GM12878 (cell line): ENCODE data around the gene RAB3IL1. TPM values are rescaled to one million over a fixed set of nuclear protein-coding genes. Genes with fewer than 3 reads are reported as not detected.

Experiments
- ATAC-seq: fragments of 200-7000 bp; cut with Tn5 transposase; 3 replicates; pipeline ENCODE4 v1.9.1; 2020; ENCODE audit warnings: mild to moderate bottlenecking, moderate library complexity
- BruUV-seq: library from RNA; stranded (reverse); fragments of 400-500 nt; replicated peaks from 2 replicates; lab custom pipeline; 2021; lab: Mats Ljungman, UMichigan
- CTCF ChIA-PET: fragments of 300-600 bp; sonication (Branson Sonifier 250); formaldehyde crosslinking; extraction: SDS; loops from one replicate; lab custom pipeline; 2021; ENCODE audit warnings: inconsistent platforms; lab: Yijun Ruan, JAX
- POLR2A ChIA-PET: fragments of 350-600 bp; formaldehyde crosslinking; extraction: SDS; loops from one replicate; lab custom pipeline; 2021; ENCODE audit warnings: inconsistent platforms; lab: Charles Lee
- RAD21 ChIA-PET: fragments of 300-600 bp; sonication (Branson Sonifier 250); formaldehyde crosslinking; loops from one replicate; lab custom pipeline; 2023; ENCODE audit warnings: antibody characterized with exemption; ENCODE audit not compliant: unreplicated experiment; lab: Charles Lee
- SMC1A ChIA-PET: fragments of 300-600 bp; sonication (Branson Sonifier 250); formaldehyde crosslinking; loops from one replicate; lab custom pipeline; 2023; ENCODE audit not compliant: unreplicated experiment, uncharacterized antibody; lab: Charles Lee
- DNase-seq: peaks from one replicate; pipeline ENCODE4 v3.0.0-alpha.2; 2011; ENCODE audit warnings: low read depth, low spot score
- FAIRE-seq: peaks from 3 replicates; lab custom pipeline; 2011; peaks lifted over from hg19 to GRCh38; lab: Jason Lieb, UNC
- H2AFZ ChIP-seq: 2 replicates; pipeline ENCODE4 v1.6.0; 2011; ENCODE audit warnings: low read depth, low read length, control low read depth; ENCODE audit not compliant: control insufficient read depth
- H3K27ac ChIP-seq: 2 replicates; pipeline ENCODE4 v1.5.1; 2011; ENCODE audit warnings: control low read depth; ENCODE audit not compliant: control insufficient read depth, insufficient read depth
- H3K27me3 ChIP-seq, 2 experiments: replicated peaks in 1 of 2; 2 replicates each; pipeline versions ENCODE4 v1.6.0 to v1.6.1; 2011; ENCODE audit warnings: low read length in 1 of 2; ENCODE audit not compliant: control insufficient read depth in 2 of 2, insufficient read depth in 2 of 2
- H3K36me3 ChIP-seq, 2 experiments: 2 replicates each; pipeline ENCODE4 v1.5.1; 2011; ENCODE audit warnings: low read length in 1 of 2; ENCODE audit not compliant: control insufficient read depth in 2 of 2, insufficient read depth in 2 of 2
- H3K4me1 ChIP-seq: 2 replicates; pipeline ENCODE4 v1.6.1; 2011; ENCODE audit warnings: mild to moderate bottlenecking, low read length, moderate library complexity, mixed read lengths; ENCODE audit not compliant: control insufficient read depth, insufficient read depth
- H3K4me2 ChIP-seq: 2 replicates; pipeline ENCODE4 v1.6.0; 2011; ENCODE audit warnings: control low read depth; ENCODE audit not compliant: control insufficient read depth, insufficient read depth
- H3K4me3 ChIP-seq: fragments of 200-600 bp; sonication (generic); 2 replicates; pipeline ENCODE4 v1.5.1; 2016
- H3K79me2 ChIP-seq: 2 replicates; pipeline ENCODE4 v1.6.0; 2011; ENCODE audit warnings: low read length; ENCODE audit not compliant: control insufficient read depth, insufficient read depth
- H3K9ac ChIP-seq: 2 replicates; pipeline ENCODE4 v1.8.0; 2011; ENCODE audit warnings: low read length, control low read depth, mixed read lengths; ENCODE audit not compliant: control insufficient read depth, insufficient read depth
- H3K9me3 ChIP-seq: replicated peaks from 3 replicates; pipeline ENCODE4 v1.5.1; 2011; ENCODE audit warnings: mild to moderate bottlenecking, low read length; ENCODE audit not compliant: control insufficient read depth, insufficient read depth
- H4K20me1 ChIP-seq: 2 replicates; pipeline ENCODE4 v1.6.0; 2011; ENCODE audit not compliant: control insufficient read depth, insufficient read depth
- POLR2A ChIP-seq: IDR thresholded peaks from 2 replicates; pipeline ENCODE4 v1.6.1; 2011; ENCODE audit warnings: low read depth, mild to moderate bottlenecking, low read length
- WGBS: methylation state at CpG from one replicate; pipeline ENCODE4 v1.1.6; 2016; ENCODE audit warnings: low lambda C conversion rate; ENCODE audit not compliant: insufficient replicate concordance, insufficient coverage; ENCODE audit errors: missing lambda C conversion rate; 5-methylcytosine and 5-hydroxymethylcytosine counted together
- in situ Hi-C: fragments of 300-500 bp; cut with MboI; formaldehyde crosslinking; loops from 9 replicates; pipeline ENCODE4 v1.14.3; 2018; ENCODE audit warnings: mixed read lengths
- intact Hi-C: fragments of 100-400 bp; cut with micrococcal nuclease; formaldehyde crosslinking; loops from one replicate; pipeline ENCODE4 v1.14.2; 2022; ENCODE audit not compliant: unreplicated experiment
- microRNA-seq: library from miRNA; unstranded; fragments of <30 nt; microRNA quantifications from one replicate; pipeline ENCODE4, GENCODE V29; 2018
- polyA plus RNA-seq, 11 experiments: library from polyadenylated mRNA; depleted of rRNA in 4 of 11; unstranded in 6 of 11; stranded (reverse) in 5 of 11; fragments of >200 nt; fragmentation: Nextera tagmentation in 4 of 11; fragmentation: Illumina TruSeq in 1 of 11; extraction: Ambion mirVana in 4 of 11; extraction: Trizol in 1 of 11; gene quantifications; 1 replicate in 1 of 11; 2 replicates in 10 of 11; pipeline versions ENCODE4 v1.2.1 to v1.2.3, GENCODE V29; 2011 to 2016; ENCODE audit warnings: inconsistent platforms in 2 of 11, missing spikeins in 2 of 11, low read depth in 1 of 11
- small RNA-seq: library from RNA; depleted of rRNA; stranded (forward); fragments of <200 nt; gene quantifications from one replicate; pipeline ENCODE3, GENCODE V24; 2014
- total RNA-seq, 4 experiments: library from RNA; depleted of rRNA in 3 of 4; stranded (reverse); fragments of >200 nt in 3 of 4; fragmentation: Illumina TruSeq in 1 of 4; extraction: Trizol in 1 of 4; gene quantifications; 2 replicates each; pipeline versions ENCODE4 v1.2.1 to v1.2.3, GENCODE V29; 2013 to 2021
- TF ChIP-seq, protein P1 (sequence below): IDR thresholded peaks from 2 replicates; pipeline ENCODE4 v1.6.1; 2012; ENCODE audit warnings: low read depth, low read length, improper control_type of control experiment

The RAB3IL1 gene
- total and polyA plus RNA-seq, 10 of the 15 experiments (the other 5 are each of a cell fraction or from before 2014, with no cell fraction given) = 0.04 TPM; not detected in 9

DNA sequence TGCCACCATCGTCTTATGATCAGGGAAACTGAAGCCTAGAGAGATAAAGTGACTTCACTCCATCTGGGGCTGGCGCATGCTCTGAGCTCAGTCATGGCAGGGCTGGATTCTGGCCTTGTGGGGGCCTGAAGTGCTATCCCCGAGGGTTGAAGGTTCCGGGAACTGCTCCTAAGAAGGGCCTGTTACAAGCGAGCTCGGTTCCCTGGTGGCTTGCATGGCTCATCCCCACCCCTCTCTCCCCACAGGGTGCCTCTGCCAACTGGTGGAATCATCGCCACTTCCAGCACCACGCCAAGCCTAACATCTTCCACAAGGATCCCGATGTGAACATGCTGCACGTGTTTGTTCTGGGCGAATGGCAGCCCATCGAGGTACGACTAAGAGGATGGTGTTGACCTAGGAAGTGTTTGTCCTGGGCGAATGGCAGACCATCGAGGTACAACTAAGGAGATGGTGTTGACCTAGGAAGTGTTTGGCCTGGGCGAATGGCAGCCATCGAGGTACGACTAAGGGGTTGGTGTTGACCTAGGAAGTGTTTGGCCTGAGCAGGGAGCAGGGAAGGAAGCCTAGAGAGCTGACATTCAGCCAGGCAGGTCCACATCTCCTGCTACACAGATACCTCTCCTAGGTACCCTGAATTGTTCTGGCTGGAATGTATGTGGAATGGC, 69.3 kb downstream of the RAB3IL1 start:
- no peaks in the 10 kb centered on the region for H3K27me3 ChIP-seq
- ChIA-PET CTCF (interaction anchor here (0.6 to 1.0 kb wide), 3 partner anchors 51 to 497 kb away, joined by 3 read pairs; no protein-coding TSS in a partner anchor), RAD21 (no interaction called here)
- H3K4me1 ChIP-seq = peaks cover 5% of the 10 kb centered on the region; the same call in 1 of the 2 replicates
- peaks cover 14 to 41% of the 10 kb centered on the region in 2 experiments for H3K36me3 ChIP-seq
- H3K4me2 ChIP-seq = no peak overlapping the region
- ATAC-seq = no peak
- no peak for DNase-seq
- no peaks in the 10 kb centered on the region for H3K79me2 ChIP-seq
- TF ChIP-seq POLR2A = 0 out of 2 replicates have a peak, but pooled peaks have one; percentile 19
- TF ChIP-seq, protein P1, sequence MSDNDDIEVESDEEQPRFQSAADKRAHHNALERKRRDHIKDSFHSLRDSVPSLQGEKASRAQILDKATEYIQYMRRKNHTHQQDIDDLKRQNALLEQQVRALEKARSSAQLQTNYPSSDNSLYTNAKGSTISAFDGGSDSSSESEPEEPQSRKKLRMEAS = no peak
- TF ChIP-seq, all 136 proteins: peak for 1
- H2AFZ ChIP-seq = no peak overlapping the region
- intact Hi-C loops (no loop called here), in situ Hi-C loops (no loop called here)
- TSS peak; percentile 29 for BruUV-seq
- no peak overlapping the region for H3K4me3 ChIP-seq
- no peak for FAIRE-seq
- 87% methylated on average over 18 of the region's 18 CpGs for WGBS
- no peaks in the 10 kb centered on the region for H3K9me3 ChIP-seq
- SMC1A ChIA-PET = interaction anchor here (1.2 to 1.6 kb wide), 2 partner anchors 13 to 51 kb away, joined by 3 to 8 read pairs; no protein-coding TSS in a partner anchor
- POLR2A ChIA-PET = interaction anchor here (1.2 kb wide), 1 partner anchor 33 kb away, joined by 3 read pairs; no protein-coding TSS in a partner anchor
- H4K20me1 ChIP-seq = no peaks in the 10 kb centered on the region
- no peak overlapping the region for H3K9ac ChIP-seq
- H3K27ac ChIP-seq = no peak overlapping the region

Small RNA genes within 50 kb of the gene (microRNA-seq; reads per million reads assigned to microRNA genes)
- 0.56 reads per million for gene MIR6746

Small RNA genes within 50 kb of the gene (small RNA-seq; reads per million reads assigned to genes)
- gene MIR6746 = not detected
- gene RNU6-1243P = not detected

Other genes starting within 250 kb of the RAB3IL1 start
Only the 7 nearest of the 10 such genes appear.
- gene TMEM258, start 125.0 kb downstream of the RAB3IL1 start, total RNA-seq (2014; rRNA removed) = 233 and 251 TPM in 2 replicates
- gene TMEM258, start 125.0 kb downstream of the RAB3IL1 start, total RNA-seq (2014; rRNA removed; fragmentation: Illumina TruSeq; extraction: Trizol) = 202 and 218 TPM in 2 replicates
- 157 and 160 TPM in 2 replicates for gene TMEM258, start 125.0 kb downstream of the RAB3IL1 start, total RNA-seq (2021)
- 373 and 532 TPM in 2 replicates for gene TMEM258, start 125.0 kb downstream of the RAB3IL1 start, polyA plus RNA-seq (2011; rRNA removed)
- gene TMEM258, start 125.0 kb downstream of the RAB3IL1 start, polyA plus RNA-seq (2014; fragmentation: Illumina TruSeq; extraction: Trizol) = 167 and 194 TPM in 2 replicates
- gene TMEM258, start 125.0 kb downstream of the RAB3IL1 start, polyA plus RNA-seq (2014; fragmentation: Nextera tagmentation; extraction: Ambion mirVana) = 100 to 1,000 TPM; 800 to 840 TPM
- 252 and 261 TPM in 2 replicates for gene TMEM258, start 125.0 kb downstream of the RAB3IL1 start, polyA plus RNA-seq (2014; rRNA removed)
- 100 to 1,000 TPM; 390 to 393 TPM for gene TMEM258, start 125.0 kb downstream of the RAB3IL1 start, polyA plus RNA-seq (2016; fragmentation: Nextera tagmentation; extraction: Ambion mirVana)
- 136 TPM in 2 replicates for gene FEN1, start 124.7 kb downstream of the RAB3IL1 start, total RNA-seq (2014; rRNA removed)
- gene FEN1, start 124.7 kb downstream of the RAB3IL1 start, total RNA-seq (2014; rRNA removed; fragmentation: Illumina TruSeq; extraction: Trizol) = 117 and 135 TPM in 2 replicates
- gene FEN1, start 124.7 kb downstream of the RAB3IL1 start, total RNA-seq (2021) = 127 and 129 TPM in 2 replicates
- 94.3 and 94.4 TPM in 2 replicates for gene FEN1, start 124.7 kb downstream of the RAB3IL1 start, polyA plus RNA-seq (2011; rRNA removed)
- gene FEN1, start 124.7 kb downstream of the RAB3IL1 start, polyA plus RNA-seq (2014; fragmentation: Illumina TruSeq; extraction: Trizol) = 92.7 and 120 TPM in 2 replicates
- gene FEN1, start 124.7 kb downstream of the RAB3IL1 start, polyA plus RNA-seq (2014; fragmentation: Nextera tagmentation; extraction: Ambion mirVana) = 10 to 100 TPM; 54.8 to 99.9 TPM
- 110 and 130 TPM in 2 replicates for gene FEN1, start 124.7 kb downstream of the RAB3IL1 start, polyA plus RNA-seq (2014; rRNA removed)
- 100 to 1,000 TPM; 281 to 282 TPM for gene FEN1, start 124.7 kb downstream of the RAB3IL1 start, polyA plus RNA-seq (2016; fragmentation: Nextera tagmentation; extraction: Ambion mirVana)
- 38.9 and 44.1 TPM in 2 replicates for gene FADS1, start 100.6 kb downstream of the RAB3IL1 start, total RNA-seq (2014; rRNA removed)
- 37.5 and 42.3 TPM in 2 replicates for gene FADS1, start 100.6 kb downstream of the RAB3IL1 start, total RNA-seq (2014; rRNA removed; fragmentation: Illumina TruSeq; extraction: Trizol)
- 45.5 and 49.2 TPM in 2 replicates for gene FADS1, start 100.6 kb downstream of the RAB3IL1 start, total RNA-seq (2021)
- 69.1 and 73.9 TPM in 2 replicates for gene FADS1, start 100.6 kb downstream of the RAB3IL1 start, polyA plus RNA-seq (2011; rRNA removed)
- gene FADS1, start 100.6 kb downstream of the RAB3IL1 start, polyA plus RNA-seq (2014; fragmentation: Illumina TruSeq; extraction: Trizol) = 39.1 and 47.2 TPM in 2 replicates
- gene FADS1, start 100.6 kb downstream of the RAB3IL1 start, polyA plus RNA-seq (2014; fragmentation: Nextera tagmentation; extraction: Ambion mirVana) = 10 to 100 TPM in 1 of 2 experiments, 1 to 10 TPM in 1; 8.8 to 14.6 TPM
- 32.7 and 34.6 TPM in 2 replicates for gene FADS1, start 100.6 kb downstream of the RAB3IL1 start, polyA plus RNA-seq (2014; rRNA removed)
- 10 to 100 TPM; 47.7 to 49.5 TPM for gene FADS1, start 100.6 kb downstream of the RAB3IL1 start, polyA plus RNA-seq (2016; fragmentation: Nextera tagmentation; extraction: Ambion mirVana)
- 156 and 158 TPM in 2 replicates for gene FADS2, start 89.3 kb downstream of the RAB3IL1 start, total RNA-seq (2014; rRNA removed)
- gene FADS2, start 89.3 kb downstream of the RAB3IL1 start, total RNA-seq (2014; rRNA removed; fragmentation: Illumina TruSeq; extraction: Trizol) = 142 and 152 TPM in 2 replicates
- 294 and 315 TPM in 2 replicates for gene FADS2, start 89.3 kb downstream of the RAB3IL1 start, total RNA-seq (2021)
- gene FADS2, start 89.3 kb downstream of the RAB3IL1 start, polyA plus RNA-seq (2011; rRNA removed) = 165 and 313 TPM in 2 replicates
- gene FADS2, start 89.3 kb downstream of the RAB3IL1 start, polyA plus RNA-seq (2014; fragmentation: Illumina TruSeq; extraction: Trizol) = 312 and 333 TPM in 2 replicates
- gene FADS2, start 89.3 kb downstream of the RAB3IL1 start, polyA plus RNA-seq (2014; fragmentation: Nextera tagmentation; extraction: Ambion mirVana) = 1 to 10 TPM; 3.3 to 6.4 TPM
- gene FADS2, start 89.3 kb downstream of the RAB3IL1 start, polyA plus RNA-seq (2014; rRNA removed) = 188 and 204 TPM in 2 replicates
- 10 to 100 TPM; 92.1 to 92.7 TPM for gene FADS2, start 89.3 kb downstream of the RAB3IL1 start, polyA plus RNA-seq (2016; fragmentation: Nextera tagmentation; extraction: Ambion mirVana)
- gene FADS3, start 26.0 kb downstream of the RAB3IL1 start, total RNA-seq (2014; rRNA removed) = 7.2 and 9.3 TPM in 2 replicates
- 2.3 and 3.2 TPM in 2 replicates for gene FADS3, start 26.0 kb downstream of the RAB3IL1 start, total RNA-seq (2014; rRNA removed; fragmentation: Illumina TruSeq; extraction: Trizol)
- gene FADS3, start 26.0 kb downstream of the RAB3IL1 start, total RNA-seq (2021) = 5.7 and 7.7 TPM in 2 replicates
- gene FADS3, start 26.0 kb downstream of the RAB3IL1 start, polyA plus RNA-seq (2011; rRNA removed) = 3.9 and 7.5 TPM in 2 replicates
- gene FADS3, start 26.0 kb downstream of the RAB3IL1 start, polyA plus RNA-seq (2014; fragmentation: Illumina TruSeq; extraction: Trizol) = 2.3 and 4.2 TPM in 2 replicates
- under 1 TPM; 0.23 to 0.44 TPM for gene FADS3, start 26.0 kb downstream of the RAB3IL1 start, polyA plus RNA-seq (2014; fragmentation: Nextera tagmentation; extraction: Ambion mirVana)
- 6.8 and 8.1 TPM in 2 replicates for gene FADS3, start 26.0 kb downstream of the RAB3IL1 start, polyA plus RNA-seq (2014; rRNA removed)
- gene FADS3, start 26.0 kb downstream of the RAB3IL1 start, polyA plus RNA-seq (2016; fragmentation: Nextera tagmentation; extraction: Ambion mirVana) = 1 to 10 TPM; 1.4 to 4.2 TPM
- gene BEST1, start 32.8 kb upstream of the RAB3IL1 start, total RNA-seq (2014; rRNA removed) = 0.06 TPM in 1 of 2 replicates, not detected in the other
- 0.05 TPM in 1 of 2 replicates, not detected in the other for gene BEST1, start 32.8 kb upstream of the RAB3IL1 start, total RNA-seq (2014; rRNA removed; fragmentation: Illumina TruSeq; extraction: Trizol)
- gene BEST1, start 32.8 kb upstream of the RAB3IL1 start, total RNA-seq (2021) = 0.08 and 0.13 TPM in 2 replicates
- 0.12 and 0.15 TPM in 2 replicates for gene BEST1, start 32.8 kb upstream of the RAB3IL1 start, polyA plus RNA-seq (2011; rRNA removed)
- 0.03 and 0.25 TPM in 2 replicates for gene BEST1, start 32.8 kb upstream of the RAB3IL1 start, polyA plus RNA-seq (2014; fragmentation: Illumina TruSeq; extraction: Trizol)
- gene BEST1, start 32.8 kb upstream of the RAB3IL1 start, polyA plus RNA-seq (2014; fragmentation: Nextera tagmentation; extraction: Ambion mirVana) = under 1 TPM; 0.34 to 0.44 TPM
- gene BEST1, start 32.8 kb upstream of the RAB3IL1 start, polyA plus RNA-seq (2014; rRNA removed) = 0.05 TPM in 1 of 2 replicates, not detected in the other
- 1 to 10 TPM; 2.4 to 3.4 TPM for gene BEST1, start 32.8 kb upstream of the RAB3IL1 start, polyA plus RNA-seq (2016; fragmentation: Nextera tagmentation; extraction: Ambion mirVana)
- 320 and 399 TPM in 2 replicates for gene FTH1, start 50.1 kb upstream of the RAB3IL1 start, total RNA-seq (2014; rRNA removed)
- 578 and 593 TPM in 2 replicates for gene FTH1, start 50.1 kb upstream of the RAB3IL1 start, total RNA-seq (2014; rRNA removed; fragmentation: Illumina TruSeq; extraction: Trizol)
- gene FTH1, start 50.1 kb upstream of the RAB3IL1 start, total RNA-seq (2021) = 1,394 and 1,396 TPM in 2 replicates
- 264 and 289 TPM in 2 replicates for gene FTH1, start 50.1 kb upstream of the RAB3IL1 start, polyA plus RNA-seq (2011; rRNA removed)
- gene FTH1, start 50.1 kb upstream of the RAB3IL1 start, polyA plus RNA-seq (2014; fragmentation: Illumina TruSeq; extraction: Trizol) = 1,926 and 2,341 TPM in 2 replicates
- gene FTH1, start 50.1 kb upstream of the RAB3IL1 start, polyA plus RNA-seq (2014; fragmentation: Nextera tagmentation; extraction: Ambion mirVana) = 100 to 1,000 TPM; 295 to 816 TPM
- gene FTH1, start 50.1 kb upstream of the RAB3IL1 start, polyA plus RNA-seq (2014; rRNA removed) = 1,103 and 1,222 TPM in 2 replicates
- gene FTH1, start 50.1 kb upstream of the RAB3IL1 start, polyA plus RNA-seq (2016; fragmentation: Nextera tagmentation; extraction: Ambion mirVana) = 1,000 to 10,000 TPM; 3,902 to 4,154 TPM